ENCODE results near the gene NFKBIL1. TPM values are rescaled to one million over a fixed set of nuclear protein-coding genes. Genes with fewer than 3 reads are reported as not detected.
"Not testable (repeated sequence)": the region's sequence is repeated elsewhere in the genome, so short reads cannot be mapped to it uniquely, and the experiment has no call there.

NFKBIL1 gene
- total RNA-seq, 1 donor from 2014 or later, result 20.4 TPM

GRCh38 chr6:31588871-31589650, 41.7 kb downstream of the NFKBIL1 start:
- Histone ChIP-seq H3K27me3 (ENCODE audit: control insufficient read depth in 3 of 3, insufficient read depth in 3 of 3, low read length in 3 of 3) (no peaks in the 10 kb centered on the region), H3K36me3 (ENCODE audit: control insufficient read depth in 3 of 3, insufficient read depth in 3 of 3, low read length in 3 of 3) (no peaks in the 10 kb centered on the region), H3K4me1 (ENCODE audit: control insufficient read depth in 3 of 3, insufficient read depth in 3 of 3, low read length in 3 of 3) (peaks cover 0 to 2% (median 2%) of the 10 kb centered on the region in 3 donors), H3K9me3 (ENCODE audit: control insufficient read depth in 3 of 3, low read length in 3 of 3) (no peaks in the 10 kb centered on the region), H3K9ac (ENCODE audit: low read depth in 1 of 3, low read length in 3 of 3) (no peak overlapping the region), H3K27ac (ENCODE audit: low read depth, low read length) (no peak overlapping the region), H3K4me3 (ENCODE audit: low read length in 3 of 3) (no peak overlapping the region)

- H3K4me3 ChIP-seq (ENCODE audit: low read length in 3 of 3); H3K27ac ChIP-seq (ENCODE audit: low read depth, low read length); H3K4me1 ChIP-seq (ENCODE audit: control insufficient read depth in 3 of 3, insufficient read depth in 3 of 3, low read length in 3 of 3); H3K9ac ChIP-seq (ENCODE audit: low read depth in 1 of 3, low read length in 3 of 3); H3K36me3 ChIP-seq (ENCODE audit: control insufficient read depth in 3 of 3, insufficient read depth in 3 of 3, low read length in 3 of 3); H3K9me3 ChIP-seq (ENCODE audit: control insufficient read depth in 3 of 3, low read length in 3 of 3); H3K27me3 ChIP-seq (ENCODE audit: control insufficient read depth in 3 of 3, insufficient read depth in 3 of 3, low read length in 3 of 3): not testable (repeated sequence)
Observed at GRCh38 chr6:31590691-31591090, 43.3 kb downstream of the NFKBIL1 start.

DNA sequence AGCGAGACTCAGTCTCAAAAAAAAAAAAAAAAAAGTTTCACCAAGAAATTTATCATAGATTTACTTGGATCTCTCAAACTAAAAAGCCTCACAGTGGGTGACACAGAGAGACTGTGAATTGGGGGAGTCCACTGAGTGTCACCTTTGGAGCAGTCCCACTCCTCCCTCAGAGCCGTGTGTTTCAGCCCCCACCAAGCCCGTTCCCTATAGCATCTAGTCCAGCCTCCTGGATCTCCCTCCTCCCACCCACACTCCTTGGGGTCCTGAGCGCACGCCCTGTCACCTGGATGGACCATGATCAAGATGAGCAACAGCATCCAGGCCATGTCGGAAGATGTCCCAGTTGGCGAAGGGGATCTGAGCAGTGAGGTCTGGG, 45.0 kb downstream of the NFKBIL1 start:
- Histone ChIP-seq H3K4me3 (ENCODE audit: low read length in 3 of 3) (no peak overlapping the region), H3K9ac (ENCODE audit: low read depth in 1 of 3, low read length in 3 of 3) (no peak overlapping the region), H3K27ac (ENCODE audit: low read depth, low read length) (no peak overlapping the region), H3K27me3 (ENCODE audit: control insufficient read depth in 3 of 3, insufficient read depth in 3 of 3, low read length in 3 of 3) (no peaks in the 10 kb centered on the region), H3K4me1 (ENCODE audit: control insufficient read depth in 3 of 3, insufficient read depth in 3 of 3, low read length in 3 of 3) (peaks cover 0 to 2% (median 2%) of the 10 kb centered on the region in 3 donors), H3K9me3 (ENCODE audit: control insufficient read depth in 3 of 3, low read length in 3 of 3) (no peaks in the 10 kb centered on the region), H3K36me3 (ENCODE audit: control insufficient read depth in 3 of 3, insufficient read depth in 3 of 3, low read length in 3 of 3) (no peaks in the 10 kb centered on the region)

DNA sequence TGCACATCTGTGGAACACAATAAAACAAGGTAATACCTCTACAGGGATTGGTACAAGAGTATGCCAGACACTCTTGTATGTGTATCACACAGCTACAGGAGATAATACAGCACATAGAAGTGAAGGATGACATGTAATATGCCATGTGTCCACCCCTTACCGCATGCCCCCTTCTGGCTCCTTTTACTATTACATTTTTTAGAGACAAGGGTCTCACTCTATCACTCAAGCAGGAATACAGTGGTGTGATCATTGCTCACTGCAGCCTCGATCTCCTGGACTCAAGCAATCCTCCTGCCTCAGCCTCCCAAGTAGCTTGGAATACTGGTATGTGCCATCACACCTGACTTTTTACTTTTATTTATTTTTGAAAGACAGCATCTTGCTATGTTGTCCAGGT, 49.6 kb downstream of the NFKBIL1 start:
- H3K9ac ChIP-seq (ENCODE audit: low read depth in 1 of 3, low read length in 3 of 3), result no peak overlapping the region
- no peak overlapping the region for H3K4me3 ChIP-seq (ENCODE audit: low read length in 3 of 3)
- no peak overlapping the region for H3K27ac ChIP-seq (ENCODE audit: low read depth, low read length)
- H3K4me1 ChIP-seq (ENCODE audit: control insufficient read depth in 3 of 3, insufficient read depth in 3 of 3, low read length in 3 of 3), result no peaks in the 10 kb centered on the region
- H3K27me3 ChIP-seq (ENCODE audit: control insufficient read depth in 3 of 3, insufficient read depth in 3 of 3, low read length in 3 of 3), result no peaks in the 10 kb centered on the region
- H3K9me3 ChIP-seq (ENCODE audit: control insufficient read depth in 3 of 3, low read length in 3 of 3), result no peaks in the 10 kb centered on the region
- H3K36me3 ChIP-seq (ENCODE audit: control insufficient read depth in 3 of 3, insufficient read depth in 3 of 3, low read length in 3 of 3), result no peaks in the 10 kb centered on the region

- Histone ChIP-seq H3K27ac (ENCODE audit: low read depth, low read length) (no peak overlapping the region), H3K36me3 (ENCODE audit: control insufficient read depth in 3 of 3, insufficient read depth in 3 of 3, low read length in 3 of 3) (no peaks in the 10 kb centered on the region)
Observed at GRCh38 chr6:31607317-31607716, 59.9 kb downstream of the NFKBIL1 start.

More at GRCh38 chr6:31607317-31607716, 59.9 kb downstream of the NFKBIL1 start:
- no peak overlapping the region for H3K4me3 ChIP-seq (ENCODE audit: low read length in 3 of 3)
- H3K9ac ChIP-seq (ENCODE audit: low read depth in 1 of 3, low read length in 3 of 3), result no peak overlapping the region
- H3K4me1 ChIP-seq (ENCODE audit: control insufficient read depth in 3 of 3, insufficient read depth in 3 of 3, low read length in 3 of 3), result no peaks in the 10 kb centered on the region
- H3K9me3 ChIP-seq (ENCODE audit: control insufficient read depth in 3 of 3, low read length in 3 of 3), result no peaks in the 10 kb centered on the region
- H3K27me3 ChIP-seq (ENCODE audit: control insufficient read depth in 3 of 3, insufficient read depth in 3 of 3, low read length in 3 of 3), result no peaks in the 10 kb centered on the region

Small RNA genes lying within 50 kb of the gene (small RNA-seq; reads per million reads assigned to genes)
- gene AL663061.1, result not detected
- 252 reads per million, percentile 97 among the genes with 10 or more reads in this experiment for gene SNORD117
- not detected for gene SNORD84

Other genes starting within 250 kb of the NFKBIL1 start
- 92.9 TPM for gene HLA-B, start 190.4 kb upstream of the NFKBIL1 start, total RNA-seq
- gene MICA, start 144.0 kb upstream of the NFKBIL1 start, total RNA-seq, result 5.2 TPM
- 0.52 TPM for gene MICB, start 49.5 kb upstream of the NFKBIL1 start, total RNA-seq
- not detected for gene MCCD1, start 18.6 kb upstream of the NFKBIL1 start, total RNA-seq
- gene DDX39B, start 5.6 kb upstream of the NFKBIL1 start, total RNA-seq, result 436 TPM
- gene ATP6V1G2, start 1.0 kb upstream of the NFKBIL1 start, total RNA-seq, result 1.0 TPM
- not detected for gene LTA, start 24.7 kb downstream of the NFKBIL1 start, total RNA-seq
- gene TNF, start 28.0 kb downstream of the NFKBIL1 start, total RNA-seq, result not detected
- 2.1 TPM for gene LTB, start 34.8 kb downstream of the NFKBIL1 start, total RNA-seq
- gene LST1, start 38.7 kb downstream of the NFKBIL1 start, total RNA-seq, result 3.7 TPM
- not detected for gene NCR3, start 45.4 kb downstream of the NFKBIL1 start, total RNA-seq
- gene AIF1, start 67.6 kb downstream of the NFKBIL1 start, total RNA-seq, result 19.8 TPM
- 30.8 TPM for gene PRRC2A, start 73.1 kb downstream of the NFKBIL1 start, total RNA-seq
- 118 TPM for gene BAG6, start 105.1 kb downstream of the NFKBIL1 start, total RNA-seq
- gene APOM, start 108.3 kb downstream of the NFKBIL1 start, total RNA-seq, result 1.0 TPM
- gene C6orf47, start 113.2 kb downstream of the NFKBIL1 start, total RNA-seq, result 18.3 TPM
- gene GPANK1, start 117.4 kb downstream of the NFKBIL1 start, total RNA-seq, result 16.2 TPM
- 68.4 TPM for gene CSNK2B, start 118.5 kb downstream of the NFKBIL1 start, total RNA-seq
- 2.6 TPM for gene LY6G5B, start 122.4 kb downstream of the NFKBIL1 start, total RNA-seq
- not detected for gene LY6G5C, start 133.5 kb downstream of the NFKBIL1 start, total RNA-seq
- 50.1 TPM for gene ABHD16A, start 155.7 kb downstream of the NFKBIL1 start, total RNA-seq
- not detected for gene LY6G6F, start 159.3 kb downstream of the NFKBIL1 start, total RNA-seq
- not detected for gene LY6G6D, start 167.7 kb downstream of the NFKBIL1 start, total RNA-seq
- not detected for gene LY6G6C, start 174.1 kb downstream of the NFKBIL1 start, total RNA-seq
- 0.52 TPM for gene MPIG6B, start 175.8 kb downstream of the NFKBIL1 start, total RNA-seq
- 73.1 TPM for gene DDAH2, start 181.7 kb downstream of the NFKBIL1 start, total RNA-seq
- gene CLIC1, start 188.9 kb downstream of the NFKBIL1 start, total RNA-seq, result 152 TPM
- 3.1 TPM for gene MSH5, start 192.4 kb downstream of the NFKBIL1 start, total RNA-seq
- gene SAPCD1, start 215.0 kb downstream of the NFKBIL1 start, total RNA-seq, result 1.0 TPM
- gene VWA7, start 229.7 kb downstream of the NFKBIL1 start, total RNA-seq, result 1.0 TPM
- 42.3 TPM for gene VARS1, start 248.1 kb downstream of the NFKBIL1 start, total RNA-seq